ENCODE data around the gene S100A11. TPM values are rescaled to one million over a fixed set of nuclear protein-coding genes. Genes with fewer than 3 reads are reported as not detected.
"Not testable (repeated sequence)": the region's sequence is repeated elsewhere in the genome, so short reads cannot be mapped to it uniquely, and the experiment has no call there.

S100A11 gene
- total RNA-seq (97.6 TPM), polyA plus RNA-seq (ENCODE audit: insufficient read depth in 1 of 8, insufficient read length in 8 of 8, low replicate concordance in 1 of 8) (100 to 1,000 TPM; 159 to 303 (median 191) TPM)
- long read RNA-seq, donor 1, transcript S100A11-201 (3 exons, 594 nt): major isoform, 51 of 56 reads
- long read RNA-seq, donor 1, partial matches to known transcripts: 5 of 56 reads
- long read RNA-seq, donor 1, other reads (novel, unspliced or antisense): 0 of 56 reads
- long read RNA-seq, donor 2, transcript S100A11-201 (3 exons, 594 nt): major isoform, 24 of 24 reads
- long read RNA-seq, donor 2, partial matches to known transcripts: 0 of 24 reads
- long read RNA-seq, donor 2, other reads (novel, unspliced or antisense): 0 of 24 reads
- long read RNA-seq, donor 3, transcript S100A11-201 (3 exons, 594 nt): major isoform, 82 of 82 reads
- long read RNA-seq, donor 3, partial matches to known transcripts: 0 of 82 reads
- long read RNA-seq, donor 3, other reads (novel, unspliced or antisense): 0 of 82 reads
- long read RNA-seq, donor 4, transcript S100A11-201 (3 exons, 594 nt): major isoform, 108 of 118 reads
- long read RNA-seq, donor 4, partial matches to known transcripts: 10 of 118 reads
- long read RNA-seq, donor 4, other reads (novel, unspliced or antisense): 0 of 118 reads
- long read RNA-seq, donor 5, transcript S100A11-201 (3 exons, 594 nt): major isoform, 275 of 290 reads
- long read RNA-seq, donor 5, partial matches to known transcripts: 9 of 290 reads
- long read RNA-seq, donor 5, other reads (novel, unspliced or antisense): 6 of 290 reads
- long read RNA-seq, donor 6, transcript S100A11-201 (3 exons, 594 nt): major isoform, 139 of 145 reads
- long read RNA-seq, donor 6, partial matches to known transcripts: 6 of 145 reads
- long read RNA-seq, donor 6, other reads (novel, unspliced or antisense): 0 of 145 reads
- long read RNA-seq, donor 7, transcript S100A11-201 (3 exons, 594 nt): major isoform, 212 of 227 reads
- long read RNA-seq, donor 7, partial matches to known transcripts: 15 of 227 reads
- long read RNA-seq, donor 7, other reads (novel, unspliced or antisense): 0 of 227 reads
- long read RNA-seq, donor 8, transcript S100A11-201 (3 exons, 594 nt): major isoform, 132 of 139 reads
- long read RNA-seq, donor 8, partial matches to known transcripts: 7 of 139 reads
- long read RNA-seq, donor 8, other reads (novel, unspliced or antisense): 0 of 139 reads
- long read RNA-seq, donor 9, transcript S100A11-201 (3 exons, 594 nt): major isoform, 110 of 110 reads
- long read RNA-seq, donor 9, partial matches to known transcripts: 0 of 110 reads
- long read RNA-seq, donor 9, other reads (novel, unspliced or antisense): 0 of 110 reads
- long read RNA-seq, donor 10, transcript S100A11-201 (3 exons, 594 nt): major isoform, 189 of 202 reads
- long read RNA-seq, donor 10, partial matches to known transcripts: 13 of 202 reads
- long read RNA-seq, donor 10, other reads (novel, unspliced or antisense): 0 of 202 reads
- long read RNA-seq, donor 11, transcript S100A11-201 (3 exons, 594 nt): major isoform, 167 of 167 reads
- long read RNA-seq, donor 11, partial matches to known transcripts: 0 of 167 reads
- long read RNA-seq, donor 11, other reads (novel, unspliced or antisense): 0 of 167 reads

- WGBS (ENCODE audit: insufficient coverage): 0% methylated on average over 38 of the region's 53 CpGs
- H3K9me3 ChIP-seq (replicated peaks; ENCODE audit: control insufficient read depth, low read depth, low read length): no peaks in the 10 kb centered on the region
- peak within 1 kb of the TSS; percentile 93 for H3K27ac ChIP-seq (ENCODE audit: low read length)
- peaks cover 23% of the 10 kb centered on the region for H3K36me3 ChIP-seq (ENCODE audit: control insufficient read depth, insufficient read depth, low read length)
- peaks cover 4% of the 10 kb centered on the region for H3K27me3 ChIP-seq (ENCODE audit: control insufficient read depth, insufficient read depth, low read length)
- H3K4me3 ChIP-seq (ENCODE audit: low read length): peak within 1 kb of the TSS; percentile 67
- H3K4me1 ChIP-seq (ENCODE audit: control insufficient read depth, insufficient read depth, low read length): peaks cover 17% of the 10 kb centered on the region
- DNase-seq: peak; percentile 94
These were observed at the start of gene S100A11 for GRCh38 chr1:152036267-152037216. Gene S100A11, minus strand, starts transcription at chr1:152037004. Its CDS starts 89 bp downstream, at chr1:152036915.

DNA sequence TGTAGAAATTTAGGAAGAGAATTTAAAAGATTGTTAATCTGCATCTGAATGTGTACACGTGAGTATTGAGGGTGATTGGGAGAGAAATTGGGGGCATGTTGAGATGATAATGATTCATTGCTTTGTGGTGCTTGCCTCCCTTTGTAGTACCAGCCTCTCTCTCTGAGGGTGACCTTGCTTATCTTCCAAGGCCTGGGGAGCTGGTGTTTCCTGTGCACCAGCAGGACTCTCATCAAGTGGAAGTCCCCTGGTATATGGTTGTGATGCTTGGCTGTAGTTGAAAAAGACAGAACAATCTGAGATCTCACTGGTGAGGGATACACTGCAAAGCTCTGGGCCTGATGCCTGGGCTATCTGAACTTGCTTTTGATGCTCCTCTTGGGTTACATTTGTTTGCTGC lies 48.0 kb upstream of the S100A11 start:
- DNase-seq: no peak
- Histone ChIP-seq H3K27ac (ENCODE audit: low read length) (no peak overlapping the region), H3K4me3 (ENCODE audit: low read length) (no peak overlapping the region), H3K36me3 (ENCODE audit: control insufficient read depth, insufficient read depth, low read length) (no peaks in the 10 kb centered on the region), H3K27me3 (ENCODE audit: control insufficient read depth, insufficient read depth, low read length) (peaks cover 2% of the 10 kb centered on the region), H3K9me3 (replicated peaks; ENCODE audit: control insufficient read depth, low read depth, low read length) (no peaks in the 10 kb centered on the region), H3K4me1 (ENCODE audit: control insufficient read depth, insufficient read depth, low read length) (no peaks in the 10 kb centered on the region)
- 36% methylated on average over 1 of the region's 1 CpG for WGBS (ENCODE audit: insufficient coverage)

DNA sequence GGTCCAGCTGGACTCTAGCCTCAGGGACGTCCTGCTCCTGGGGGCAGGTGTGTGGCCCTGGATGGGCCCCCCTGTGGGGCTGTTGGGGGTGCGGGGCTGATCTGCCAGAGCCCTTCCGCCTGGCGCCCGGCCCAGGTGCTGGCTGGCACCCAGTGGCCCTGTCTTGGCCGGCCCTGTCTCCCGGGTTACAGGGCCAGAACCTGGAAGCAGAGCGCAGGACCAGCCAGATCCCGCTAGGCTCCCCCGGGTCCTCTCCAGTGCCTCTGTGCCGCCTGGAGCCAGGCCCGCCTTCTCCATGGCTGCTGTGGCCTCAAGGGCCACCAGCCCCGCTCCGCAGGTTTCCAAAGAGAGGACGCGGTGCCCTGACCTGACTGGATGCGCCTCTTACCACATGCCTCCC lies 44.2 kb upstream of the S100A11 start:
- DNase-seq; H3K36me3 ChIP-seq (ENCODE audit: control insufficient read depth, insufficient read depth, low read length); H3K27me3 ChIP-seq (ENCODE audit: control insufficient read depth, insufficient read depth, low read length); H3K27ac ChIP-seq (ENCODE audit: low read length); H3K4me1 ChIP-seq (ENCODE audit: control insufficient read depth, insufficient read depth, low read length); H3K4me3 ChIP-seq (ENCODE audit: low read length); H3K9me3 ChIP-seq (replicated peaks; ENCODE audit: control insufficient read depth, low read depth, low read length): not testable (repeated sequence)
- WGBS (ENCODE audit: insufficient coverage): 96% methylated on average over 14 of the region's 17 CpGs

- H3K36me3 ChIP-seq (ENCODE audit: control insufficient read depth, insufficient read depth, low read length); H3K27ac ChIP-seq (ENCODE audit: low read length); H3K27me3 ChIP-seq (ENCODE audit: control insufficient read depth, insufficient read depth, low read length); DNase-seq; H3K4me1 ChIP-seq (ENCODE audit: control insufficient read depth, insufficient read depth, low read length); H3K9me3 ChIP-seq (replicated peaks; ENCODE audit: control insufficient read depth, low read depth, low read length); H3K4me3 ChIP-seq (ENCODE audit: low read length): not testable (repeated sequence)
- WGBS (ENCODE audit: insufficient coverage): 95% methylated on average over 13 of the region's 17 CpGs
These were observed 43.7 kb upstream of the S100A11 start for GRCh38 chr1:152080494-152080893.

DNA sequence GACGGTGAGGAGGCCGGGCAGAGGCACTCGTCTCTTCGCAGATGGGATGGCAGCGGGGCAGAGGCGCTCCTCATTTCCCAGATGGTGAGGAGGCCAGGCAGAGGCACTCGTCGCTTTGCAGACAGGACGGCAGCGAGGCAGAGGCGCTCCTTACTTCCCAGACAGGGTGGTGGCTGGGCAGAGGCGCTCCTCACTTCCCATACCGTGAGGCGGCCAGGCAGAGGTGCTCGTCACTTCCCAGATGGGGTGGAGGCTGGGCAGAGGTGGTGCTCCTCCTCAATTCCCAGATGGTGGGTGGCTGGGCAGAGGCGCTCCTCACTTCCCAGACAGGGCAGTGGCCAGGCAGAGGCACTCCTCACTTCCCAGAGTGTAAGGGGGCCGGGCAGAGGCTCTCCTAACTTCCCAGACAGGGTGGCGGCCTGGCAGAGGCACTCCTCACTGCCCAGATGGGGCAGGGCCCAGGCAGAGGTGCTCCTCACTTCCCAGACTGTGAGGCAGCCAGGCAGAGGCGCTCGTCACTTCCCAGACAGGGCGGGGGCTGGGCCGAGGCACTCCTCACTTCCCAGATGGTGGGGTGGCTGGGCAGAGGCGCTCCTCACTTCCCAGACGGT lies 42.1 kb upstream of the S100A11 start:
- no peaks in the 10 kb centered on the region for H3K27me3 ChIP-seq (ENCODE audit: control insufficient read depth, insufficient read depth, low read length)
- DNase-seq: no peak
- no peaks in the 10 kb centered on the region for H3K36me3 ChIP-seq (ENCODE audit: control insufficient read depth, insufficient read depth, low read length)
- no peaks in the 10 kb centered on the region for H3K4me1 ChIP-seq (ENCODE audit: control insufficient read depth, insufficient read depth, low read length)
- no peak overlapping the region for H3K4me3 ChIP-seq (ENCODE audit: low read length)
- WGBS (ENCODE audit: insufficient coverage): 92% methylated on average over 19 of the region's 24 CpGs
- H3K9me3 ChIP-seq (replicated peaks; ENCODE audit: control insufficient read depth, low read depth, low read length): no peaks in the 10 kb centered on the region
- H3K27ac ChIP-seq (ENCODE audit: low read length): no peak overlapping the region

DNA sequence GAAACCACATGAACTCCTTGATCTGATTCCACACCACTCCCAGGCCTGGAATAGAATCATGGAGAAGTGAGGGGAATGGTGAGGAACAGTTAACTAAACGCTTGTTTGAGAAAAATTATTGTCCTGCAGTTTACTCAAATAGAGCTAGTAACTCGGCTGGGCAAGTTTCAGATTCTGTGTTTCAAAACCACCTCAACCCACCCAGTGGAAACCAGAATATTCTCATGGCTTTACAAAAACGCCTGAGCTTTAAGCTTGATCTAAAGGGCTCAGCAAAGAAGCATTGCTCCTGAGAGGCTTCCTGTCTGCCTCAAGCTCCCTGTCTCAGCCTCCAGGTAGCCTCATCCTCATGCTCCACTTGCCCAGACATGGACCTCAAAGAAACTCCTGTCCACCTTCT lies 35.5 kb upstream of the S100A11 start:
- WGBS (ENCODE audit: insufficient coverage): 69% methylated on average over 2 of the region's 3 CpGs
- Histone ChIP-seq H3K4me3 (ENCODE audit: low read length) (no peak overlapping the region), H3K36me3 (ENCODE audit: control insufficient read depth, insufficient read depth, low read length) (no peaks in the 10 kb centered on the region), H3K4me1 (ENCODE audit: control insufficient read depth, insufficient read depth, low read length) (no peaks in the 10 kb centered on the region), H3K27ac (ENCODE audit: low read length) (no peak overlapping the region), H3K27me3 (ENCODE audit: control insufficient read depth, insufficient read depth, low read length) (peaks cover 12% of the 10 kb centered on the region), H3K9me3 (replicated peaks; ENCODE audit: control insufficient read depth, low read depth, low read length) (no peaks in the 10 kb centered on the region)
- DNase-seq: no peak

DNA sequence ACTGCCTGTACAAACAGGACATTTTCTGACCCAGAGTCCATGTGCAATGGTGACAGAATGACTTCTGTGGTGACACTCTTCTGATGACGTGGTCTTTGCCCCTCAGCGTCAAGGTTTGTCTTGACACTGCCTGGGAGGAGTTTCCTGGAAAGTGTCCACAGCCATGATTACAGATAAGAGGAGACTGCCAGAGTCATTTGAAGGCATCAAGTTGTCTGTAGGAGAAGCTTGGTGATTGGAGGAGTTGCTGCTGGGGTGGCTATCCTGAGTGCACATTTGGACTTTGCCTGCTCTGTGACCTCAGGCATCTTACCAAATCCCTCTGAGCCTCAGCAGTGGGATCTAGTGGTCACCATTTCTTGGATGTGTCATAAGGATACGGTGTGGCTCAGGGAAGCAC lies 34.3 kb upstream of the S100A11 start:
- 70% methylated on average over 3 of the region's 3 CpGs for WGBS (ENCODE audit: insufficient coverage)
- H3K27me3 ChIP-seq (ENCODE audit: control insufficient read depth, insufficient read depth, low read length): peaks cover 12% of the 10 kb centered on the region

DNA sequence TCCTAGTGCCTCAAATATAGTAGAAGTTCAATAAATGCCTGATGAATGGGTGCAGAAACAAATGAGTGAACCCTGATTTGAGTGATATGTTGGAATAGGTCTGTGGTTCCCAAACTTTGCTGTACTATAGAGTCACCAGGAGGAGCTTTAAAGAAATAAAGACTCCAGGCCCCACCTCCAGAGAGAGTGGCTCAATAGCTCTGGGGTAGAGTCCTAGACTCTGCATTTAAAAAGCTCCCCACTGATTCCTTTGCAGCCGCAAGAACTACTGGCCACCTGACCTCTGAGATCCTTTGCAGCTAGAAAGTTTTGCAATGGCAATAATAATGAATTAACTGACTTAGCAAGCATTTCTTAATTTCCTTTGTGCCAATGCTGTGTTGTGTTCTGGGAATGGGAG lies 31.1 kb upstream of the S100A11 start:
- Histone ChIP-seq H3K9me3 (replicated peaks; ENCODE audit: control insufficient read depth, low read depth, low read length) (no peaks in the 10 kb centered on the region), H3K4me1 (ENCODE audit: control insufficient read depth, insufficient read depth, low read length) (no peaks in the 10 kb centered on the region), H3K27me3 (ENCODE audit: control insufficient read depth, insufficient read depth, low read length) (peaks cover 10% of the 10 kb centered on the region), H3K36me3 (ENCODE audit: control insufficient read depth, insufficient read depth, low read length) (no peaks in the 10 kb centered on the region), H3K27ac (ENCODE audit: low read length) (no peak overlapping the region), H3K4me3 (ENCODE audit: low read length) (no peak overlapping the region)
- no peak for DNase-seq
- no CpG with 5 or more reads among the region's 1 CpG for WGBS (ENCODE audit: insufficient coverage)

More for the DNA sequence above, 34.3 kb upstream of the S100A11 start:
- H3K27ac ChIP-seq (ENCODE audit: low read length): no peak overlapping the region
- no peak overlapping the region for H3K4me3 ChIP-seq (ENCODE audit: low read length)
- H3K36me3 ChIP-seq (ENCODE audit: control insufficient read depth, insufficient read depth, low read length): no peaks in the 10 kb centered on the region
- DNase-seq: no peak
- no peaks in the 10 kb centered on the region for H3K9me3 ChIP-seq (replicated peaks; ENCODE audit: control insufficient read depth, low read depth, low read length)
- no peaks in the 10 kb centered on the region for H3K4me1 ChIP-seq (ENCODE audit: control insufficient read depth, insufficient read depth, low read length)

Data from muscle of leg (tissue), 16 donors.